ENCODE measurements around the gene SIGLEC14.
"Not testable (repeated sequence)": the region's sequence is repeated elsewhere in the genome, so short reads cannot be mapped to it uniquely, and the experiment has no call there.

Gene SIGLEC14, protein sequence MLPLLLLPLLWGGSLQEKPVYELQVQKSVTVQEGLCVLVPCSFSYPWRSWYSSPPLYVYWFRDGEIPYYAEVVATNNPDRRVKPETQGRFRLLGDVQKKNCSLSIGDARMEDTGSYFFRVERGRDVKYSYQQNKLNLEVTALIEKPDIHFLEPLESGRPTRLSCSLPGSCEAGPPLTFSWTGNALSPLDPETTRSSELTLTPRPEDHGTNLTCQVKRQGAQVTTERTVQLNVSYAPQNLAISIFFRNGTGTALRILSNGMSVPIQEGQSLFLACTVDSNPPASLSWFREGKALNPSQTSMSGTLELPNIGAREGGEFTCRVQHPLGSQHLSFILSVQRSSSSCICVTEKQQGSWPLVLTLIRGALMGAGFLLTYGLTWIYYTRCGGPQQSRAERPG

DNA sequence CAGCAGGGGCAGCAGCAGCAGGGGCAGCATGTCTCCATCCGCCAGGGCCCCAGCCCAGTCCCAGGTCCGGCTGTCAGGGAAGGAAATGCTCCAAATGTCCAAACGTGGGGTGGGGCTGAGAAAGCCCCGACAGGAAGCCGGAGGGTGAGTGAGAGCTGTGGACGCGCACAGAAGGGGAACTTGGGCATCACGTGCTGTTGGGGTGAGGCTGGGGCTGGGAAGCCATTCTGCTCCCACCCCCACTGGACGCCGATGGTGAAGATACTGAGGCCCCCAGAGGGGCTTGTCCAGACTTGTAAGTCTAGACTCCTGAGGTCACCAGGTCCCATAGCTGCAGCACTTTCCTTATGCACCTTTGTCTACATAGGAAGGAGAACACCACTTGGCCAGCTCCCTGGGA lies at the start of gene SIGLEC14:
Gene SIGLEC14, minus strand, starts transcription at position 96 of the 400 bp plus-strand sequence. Its CDS starts 66 bp downstream, at position 30.
- peaks cover 0 to 19% of the 10 kb centered on the region in 2 donors for H3K36me3 Mint-ChIP-seq
- peak within 1 kb of the TSS; percentile 82 to 83 for H3K4me3 Mint-ChIP-seq
- H3K4me1 Mint-ChIP-seq = peaks cover 44 to 52% of the 10 kb centered on the region in 2 donors
- not testable (repeated sequence) for DNase-seq, H3K9me3 Mint-ChIP-seq, H3K27me3 Mint-ChIP-seq
- peak within 1 kb of the TSS; percentile 87 for H3K27ac Mint-ChIP-seq
- peak; percentile 15 to 26 for ATAC-seq (replicated peaks)

DNA sequence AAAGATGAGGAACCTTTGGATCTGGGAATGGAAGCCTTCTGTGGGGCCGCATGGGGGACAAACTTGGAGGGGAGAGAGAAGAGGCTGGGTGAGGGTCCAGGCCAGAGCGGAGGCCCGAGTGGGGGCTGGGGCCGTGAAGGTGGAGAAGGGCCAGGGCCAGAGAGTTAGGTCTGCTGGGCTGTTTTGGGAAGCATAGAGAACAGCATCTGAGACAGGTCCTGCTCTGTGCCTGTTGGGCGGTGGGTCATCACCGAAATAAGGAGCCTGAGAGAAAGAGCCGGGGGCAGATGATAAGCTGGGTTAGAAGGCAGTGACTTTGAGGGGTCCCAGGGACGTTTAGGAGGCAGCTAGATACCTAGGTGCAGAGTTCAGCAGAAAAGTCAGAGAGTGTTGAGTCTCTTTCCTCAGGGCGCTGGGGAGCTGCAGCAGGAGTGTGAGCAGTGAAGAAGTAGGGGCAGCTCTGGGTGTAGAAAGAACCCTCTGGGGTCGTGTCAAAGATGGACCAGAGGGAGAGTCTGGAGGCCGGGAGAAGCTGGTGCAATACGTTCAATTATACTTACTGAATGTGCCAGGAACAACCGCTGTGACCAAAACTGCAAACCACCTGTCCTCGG lies 49.2 kb upstream of the SIGLEC14 start:
- peaks cover 0 to 4% of the 10 kb centered on the region in 2 donors for H3K4me1 Mint-ChIP-seq
- DNase-seq = no peak
- H3K36me3 Mint-ChIP-seq = no peaks in the 10 kb centered on the region
- peaks cover 49 to 61% of the 10 kb centered on the region in 2 donors for H3K27me3 Mint-ChIP-seq
- no peak overlapping the region for H3K27ac Mint-ChIP-seq
- H3K4me3 Mint-ChIP-seq = no peak overlapping the region
- no peak for ATAC-seq (replicated peaks)
- no peaks in the 10 kb centered on the region for H3K9me3 Mint-ChIP-seq

DNA sequence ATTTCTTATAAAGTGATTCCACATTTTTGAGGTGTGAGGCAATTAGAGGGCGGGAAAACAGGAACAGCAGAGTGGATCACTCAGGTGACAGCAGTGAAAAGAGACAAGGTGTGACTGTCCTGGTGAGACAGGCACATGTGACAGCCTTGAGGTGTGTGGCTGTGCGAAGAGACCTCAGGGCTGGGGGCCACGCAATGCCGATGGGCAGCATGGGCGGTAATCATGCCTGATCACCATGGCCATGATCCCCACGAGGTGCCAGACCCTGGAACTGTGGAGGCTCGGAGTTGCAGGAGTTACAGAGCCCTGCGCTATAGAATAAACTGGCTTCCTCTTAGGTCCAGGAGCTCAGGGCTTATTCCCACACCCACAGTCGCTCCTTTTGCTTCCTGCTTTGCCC lies 48.5 kb upstream of the SIGLEC14 start:
- no peak overlapping the region for H3K4me3 Mint-ChIP-seq
- no peaks in the 10 kb centered on the region for H3K9me3 Mint-ChIP-seq
- H3K27ac Mint-ChIP-seq = no peak overlapping the region

DNA sequence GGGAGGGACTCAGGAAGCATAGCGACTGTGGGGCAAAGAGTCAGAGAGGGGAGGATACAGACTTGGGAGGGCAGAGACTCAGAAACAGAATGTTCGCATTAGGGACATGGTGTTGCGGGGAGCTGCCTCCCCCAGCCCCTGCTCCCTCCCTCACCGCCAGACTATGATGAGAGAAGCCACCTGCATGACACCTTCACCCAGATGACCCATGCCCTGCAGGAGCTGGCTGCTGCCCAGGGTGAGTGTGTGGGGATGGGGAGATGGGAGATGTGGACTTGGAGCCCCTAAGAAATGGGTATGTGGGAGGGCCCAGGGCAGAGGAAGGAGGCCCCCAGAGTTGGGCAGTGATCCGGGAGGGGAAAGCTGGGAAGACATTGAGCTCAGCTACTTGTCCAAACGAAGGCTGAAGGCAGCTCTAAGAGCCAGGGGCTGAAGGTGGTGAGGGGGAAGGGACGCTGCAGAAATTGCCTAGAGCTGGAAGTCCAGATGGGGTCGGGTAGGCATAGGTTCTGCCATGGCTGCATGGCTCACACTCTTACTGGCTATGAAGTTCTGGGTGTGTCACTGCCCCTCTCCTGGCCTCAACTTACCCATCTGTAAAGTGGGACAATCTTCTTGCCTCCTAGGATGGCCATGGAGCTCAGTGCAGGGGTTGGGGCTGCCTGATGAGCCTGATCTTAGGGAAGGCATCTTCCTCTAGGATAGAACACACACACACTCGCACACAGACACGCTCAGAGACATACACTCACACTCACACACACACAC lies 47.9 kb upstream of the SIGLEC14 start:
- Mint-ChIP-seq H3K4me3 (no peak overlapping the region), H3K4me1 (peaks cover 9 to 12% of the 10 kb centered on the region in 2 donors)

More for the DNA sequence above, 48.5 kb upstream of the SIGLEC14 start:
- Mint-ChIP-seq H3K4me1 (peaks cover 4 to 7% of the 10 kb centered on the region in 2 donors), H3K36me3 (no peaks in the 10 kb centered on the region), H3K27me3 (peaks cover 47 to 59% of the 10 kb centered on the region in 2 donors)
- no peak for DNase-seq
- ATAC-seq (replicated peaks) = no peak

DNA sequence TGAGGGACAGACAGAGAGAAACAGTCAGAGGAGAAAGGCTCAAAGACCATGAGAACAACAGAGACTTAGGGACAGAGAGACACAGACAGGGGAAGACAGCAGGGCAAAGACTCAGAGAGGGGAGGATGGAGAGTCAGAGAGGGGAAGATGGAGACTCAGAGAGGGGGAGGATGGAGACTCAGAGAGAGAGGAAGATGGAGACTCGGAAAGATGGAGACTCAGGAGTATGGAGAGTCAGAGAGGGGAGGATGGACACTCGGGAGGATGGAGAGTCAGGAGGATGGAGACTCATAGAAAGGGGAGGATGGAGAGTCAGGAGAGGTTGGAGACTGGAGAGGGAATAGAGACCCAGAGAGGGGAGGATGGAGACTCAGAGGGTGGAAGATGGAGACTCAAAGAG lies 47.2 kb upstream of the SIGLEC14 start:
- DNase-seq = no peak
- Mint-ChIP-seq H3K36me3 (no peaks in the 10 kb centered on the region), H3K4me3 (no peak overlapping the region), H3K4me1 (peaks cover 11 to 12% of the 10 kb centered on the region in 2 donors), H3K27me3 (peaks cover 56 to 62% of the 10 kb centered on the region in 2 donors), H3K9me3 (no peaks in the 10 kb centered on the region), H3K27ac (no peak overlapping the region)
- ATAC-seq (replicated peaks) = no peak

More for the DNA sequence above, 47.9 kb upstream of the SIGLEC14 start:
- DNase-seq (no peak), ATAC-seq (replicated peaks) (no peak)
- Mint-ChIP-seq H3K9me3 (no peaks in the 10 kb centered on the region), H3K36me3 (no peaks in the 10 kb centered on the region), H3K27ac (no peak overlapping the region), H3K27me3 (peaks cover 53 to 63% of the 10 kb centered on the region in 2 donors)

DNA sequence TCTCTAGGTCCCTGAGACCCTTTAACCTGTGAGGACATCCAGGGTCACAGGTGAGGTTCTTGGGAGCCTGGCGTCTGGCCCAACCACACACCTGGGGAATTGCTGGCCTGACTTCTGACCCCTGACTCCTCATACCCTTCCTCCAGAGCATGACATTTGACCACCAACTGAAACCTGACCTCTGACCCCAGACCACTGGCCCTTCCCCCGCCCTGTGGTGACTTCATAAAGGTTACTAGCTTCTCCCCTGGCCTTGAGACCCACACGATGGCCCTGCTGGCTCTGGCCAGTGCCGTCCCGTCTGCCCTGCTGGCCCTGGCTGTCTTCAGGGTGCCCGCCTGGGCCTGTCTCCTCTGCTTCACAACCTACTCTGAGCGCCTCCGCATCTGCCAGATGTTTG lies 46.6 kb upstream of the SIGLEC14 start, which contains the start of gene SPACA6:
Gene SPACA6, plus strand, starts transcription at position 71 of the 400 bp plus-strand sequence. Its CDS starts 197 bp downstream, at position 268.
- Mint-ChIP-seq H3K27ac (no peak within 1 kb of the TSS), H3K9me3 (no peaks in the 10 kb centered on the region), H3K27me3 (peaks cover 61 to 63% of the 10 kb centered on the region in 2 donors), H3K36me3 (peaks cover 0 to 4% of the 10 kb centered on the region in 2 donors), H3K4me3 (no peak within 1 kb of the TSS), H3K4me1 (peaks cover 17% of the 10 kb centered on the region in 2 donors)
- ATAC-seq (replicated peaks) (no peak), DNase-seq (no peak)

DNA sequence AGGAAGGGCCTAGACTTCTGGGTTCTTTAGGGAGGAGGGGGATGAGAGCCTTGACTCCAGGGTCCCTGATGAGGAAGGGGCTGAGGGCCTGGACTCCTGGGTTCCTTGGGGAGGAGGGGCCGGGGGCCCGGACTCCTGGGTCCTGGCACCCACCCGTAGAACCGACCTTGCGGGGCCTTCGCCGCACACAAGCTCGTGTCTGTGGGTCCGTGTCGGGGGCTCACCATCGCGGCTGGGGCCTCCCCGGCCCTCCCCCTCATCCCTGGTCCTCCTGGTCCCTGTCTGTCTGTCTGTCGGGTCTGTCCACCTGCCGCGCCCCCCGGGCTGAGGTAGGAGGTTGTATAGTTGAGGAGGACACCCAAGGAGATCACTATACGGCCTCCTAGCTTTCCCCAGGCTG lies 45.8 kb upstream of the SIGLEC14 start:
- Mint-ChIP-seq H3K27ac (no peak overlapping the region), H3K36me3 (peaks cover 0 to 4% of the 10 kb centered on the region in 2 donors), H3K4me1 (peaks cover 17 to 24% of the 10 kb centered on the region in 2 donors), H3K9me3 (no peaks in the 10 kb centered on the region), H3K27me3 (peaks cover 69 to 70% of the 10 kb centered on the region in 2 donors), H3K4me3 (no peak overlapping the region)
- DNase-seq = no peak
- ATAC-seq (replicated peaks) = no peak

DNA sequence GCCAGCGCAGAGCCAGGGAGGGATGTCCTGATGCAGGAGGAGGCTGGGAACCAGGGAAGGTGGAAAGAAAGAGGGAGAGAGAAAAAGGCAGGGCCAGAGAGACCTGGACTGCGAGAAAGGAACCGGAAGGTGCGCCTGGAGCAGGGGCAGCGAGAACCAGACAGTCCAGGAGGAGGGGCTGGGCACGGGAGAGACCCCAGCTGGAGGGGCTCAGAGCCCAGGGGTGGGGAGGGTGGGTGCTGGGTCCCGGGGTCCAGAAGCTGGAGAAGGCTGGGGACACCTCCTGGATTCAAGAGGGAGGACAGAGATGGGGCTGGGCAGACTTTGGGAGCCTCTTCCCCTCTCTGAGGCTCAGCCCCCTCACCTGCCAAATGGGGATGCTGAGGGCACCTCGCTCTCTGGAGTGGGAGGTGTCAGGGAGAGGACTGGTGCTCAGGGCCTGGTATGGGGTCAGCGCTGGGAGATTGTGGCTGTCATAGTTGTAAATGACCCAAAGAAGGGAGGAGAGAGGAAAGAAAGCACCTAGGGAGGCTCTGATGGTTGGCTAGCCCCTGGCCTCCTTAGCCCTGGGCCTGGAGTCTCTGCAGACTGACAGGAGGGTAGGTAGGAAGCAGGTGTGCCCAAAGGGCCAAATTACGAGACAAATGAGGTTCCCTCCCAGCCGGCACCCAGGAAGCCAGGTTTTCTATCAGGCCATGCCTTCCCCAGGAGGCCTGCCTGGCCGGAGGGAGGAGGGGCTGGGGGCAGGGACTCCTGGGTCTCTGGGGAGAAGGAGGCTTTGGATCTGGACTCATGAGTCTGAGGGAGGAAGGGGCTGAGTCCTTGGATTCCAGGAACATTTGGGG lies 45.2 kb upstream of the SIGLEC14 start:
- Mint-ChIP-seq H3K9me3 (no peaks in the 10 kb centered on the region), H3K27ac (no peak overlapping the region), H3K36me3 (peaks cover 0 to 4% of the 10 kb centered on the region in 2 donors), H3K27me3 (peaks cover 70 to 71% of the 10 kb centered on the region in 2 donors), H3K4me1 (peaks cover 17 to 24% of the 10 kb centered on the region in 2 donors), H3K4me3 (peak overlapping the region in 1 of 2 donors; percentile 28)
- DNase-seq (no peak), ATAC-seq (replicated peaks) (no peak)

DNA sequence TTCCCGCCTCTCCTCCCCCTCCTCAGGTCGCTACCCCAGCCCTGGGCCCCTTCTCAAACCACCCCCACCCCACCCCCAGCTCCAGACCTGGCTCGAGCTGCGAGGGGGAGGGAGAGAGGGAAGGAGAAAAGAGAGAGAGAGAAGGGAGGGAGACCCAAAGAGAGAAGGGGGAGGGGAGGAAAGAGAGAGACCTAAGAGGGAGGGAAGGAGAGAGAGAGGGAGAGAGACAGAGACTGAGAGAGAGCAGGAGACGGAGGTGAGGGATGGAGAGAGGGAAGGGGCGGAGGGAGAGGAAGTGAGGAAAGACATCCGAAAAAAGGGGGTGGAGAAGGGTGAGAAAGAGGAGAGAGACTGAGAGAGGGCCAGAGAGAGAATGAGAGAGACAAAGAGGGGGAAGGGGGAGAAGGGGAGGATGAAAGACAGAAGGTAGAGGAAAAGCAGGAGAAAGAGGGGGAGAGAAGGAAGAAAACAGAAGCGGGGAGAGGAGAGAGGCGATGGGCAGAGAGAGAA lies 44.5 kb upstream of the SIGLEC14 start:
- peak overlapping the region; percentile 11 to 28 for H3K4me3 Mint-ChIP-seq
- peaks cover 72 to 74% of the 10 kb centered on the region in 2 donors for H3K27me3 Mint-ChIP-seq
- H3K4me1 Mint-ChIP-seq = peaks cover 17 to 24% of the 10 kb centered on the region in 2 donors
- H3K9me3 Mint-ChIP-seq = no peaks in the 10 kb centered on the region
- peaks cover 0 to 4% of the 10 kb centered on the region in 2 donors for H3K36me3 Mint-ChIP-seq
- no peak overlapping the region for H3K27ac Mint-ChIP-seq
- DNase-seq (no peak), ATAC-seq (replicated peaks) (no peak)

DNA sequence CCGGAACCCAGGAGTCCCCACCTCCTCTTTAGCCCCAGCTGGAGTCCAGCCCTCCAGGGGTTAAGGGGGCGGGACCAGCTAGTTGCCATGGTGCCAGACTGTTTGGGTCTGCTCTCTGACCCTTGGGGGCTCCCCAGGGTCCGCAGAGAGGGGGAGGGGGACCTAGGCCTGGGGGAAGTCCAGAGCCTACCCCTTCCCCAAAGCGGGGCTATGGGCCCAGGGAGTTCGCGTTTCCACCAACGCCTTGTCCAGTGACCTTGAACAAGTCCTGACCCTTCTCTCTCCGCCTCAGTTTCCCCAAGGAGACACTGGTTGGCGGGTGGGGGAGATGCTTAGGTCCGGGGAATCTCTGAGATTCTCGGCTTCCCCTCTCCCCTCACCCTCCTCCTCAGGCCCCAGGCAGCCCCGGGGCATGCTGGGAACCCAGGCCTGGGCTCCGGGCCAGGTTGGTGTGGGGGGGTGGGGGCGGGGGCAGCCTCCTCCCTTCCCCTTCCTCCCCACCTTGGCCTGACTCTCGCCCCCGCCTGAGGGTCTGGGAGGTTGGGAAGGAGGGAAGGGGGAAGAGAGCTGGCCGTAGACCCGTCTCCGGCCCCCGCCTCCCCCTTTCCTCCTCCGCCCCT lies 43.9 kb upstream of the SIGLEC14 start:
- H3K9me3 Mint-ChIP-seq = no peaks in the 10 kb centered on the region
- H3K27me3 Mint-ChIP-seq = peaks cover 72 to 80% of the 10 kb centered on the region in 2 donors
- H3K27ac Mint-ChIP-seq = peak overlapping the region; percentile 48
- peaks cover 17 to 24% of the 10 kb centered on the region in 2 donors for H3K4me1 Mint-ChIP-seq
- H3K36me3 Mint-ChIP-seq = peaks cover 0 to 4% of the 10 kb centered on the region in 2 donors
- DNase-seq (no peak), ATAC-seq (replicated peaks) (peak; percentile 80 to 82)
- H3K4me3 Mint-ChIP-seq = peak overlapping the region; percentile 72 to 77

DNA sequence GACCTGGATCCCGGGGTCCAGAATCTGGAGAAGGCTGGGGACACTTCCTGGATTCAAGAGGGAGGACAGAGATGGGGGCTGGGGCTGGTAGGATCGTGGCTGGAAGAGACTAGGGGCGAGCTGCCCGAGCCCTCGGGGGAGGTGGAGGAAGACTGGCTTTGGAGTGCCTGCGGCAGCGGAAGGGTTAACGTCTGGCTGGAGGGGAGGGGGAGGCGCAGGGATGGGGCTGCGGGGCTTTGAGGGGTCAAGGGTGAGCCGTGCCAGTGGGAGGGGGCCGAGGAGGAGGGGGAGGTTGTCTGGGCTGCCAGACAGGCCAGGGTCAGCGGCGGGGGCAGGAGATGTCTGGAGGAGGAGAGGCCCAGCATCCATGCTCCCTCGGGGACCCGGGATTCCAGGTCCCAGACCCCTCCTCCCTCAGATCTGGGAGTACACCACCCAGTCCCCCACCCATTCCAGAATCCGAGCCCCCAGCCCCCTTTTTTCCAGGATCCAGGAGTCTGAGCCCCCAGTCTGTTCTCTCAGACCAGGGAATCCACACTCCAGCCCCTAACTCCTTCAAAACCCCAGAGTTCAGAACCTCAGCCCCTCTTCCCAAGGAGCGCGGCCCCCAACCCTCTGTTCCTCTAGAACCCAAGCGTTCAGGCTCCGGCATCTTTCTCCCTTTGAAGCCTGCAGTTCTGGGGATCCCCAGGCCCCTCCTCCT lies 43.3 kb upstream of the SIGLEC14 start:
- H3K4me3 Mint-ChIP-seq = peak overlapping the region; percentile 72 to 77
- peak overlapping the region; percentile 48 for H3K27ac Mint-ChIP-seq
- peaks cover 72 to 79% of the 10 kb centered on the region in 2 donors for H3K27me3 Mint-ChIP-seq
- DNase-seq (no peak), ATAC-seq (replicated peaks) (no peak)
- H3K4me1 Mint-ChIP-seq = peaks cover 17 to 24% of the 10 kb centered on the region in 2 donors
- peaks cover 0 to 4% of the 10 kb centered on the region in 2 donors for H3K36me3 Mint-ChIP-seq
- peaks cover 0 to under 1% of the 10 kb centered on the region in 2 donors for H3K9me3 Mint-ChIP-seq

All from stimulated activated naive B cell treated with anti-CD40 and anti-IgM and Interleukin-4, amounts not matched to agents 10 μg/mL and 1 μg/mL and 100 μg/mL, for 72 hours (primary cell).